Measurements from ENCODE around the gene PRKAG2.
"Not testable (repeated sequence)": the region's sequence is repeated elsewhere in the genome, so short reads cannot be mapped to it uniquely, and the experiment has no call there.

PRKAG2 gene

GRCh38 chr7:151539088-151539671, 337.7 kb downstream of the PRKAG2 start:
- no peak overlapping the region for H3K27ac ChIP-seq
- H3K36me3 ChIP-seq (ENCODE audit: insufficient read depth) = no peaks in the 10 kb centered on the region
- TF ChIP-seq, protein P1, sequence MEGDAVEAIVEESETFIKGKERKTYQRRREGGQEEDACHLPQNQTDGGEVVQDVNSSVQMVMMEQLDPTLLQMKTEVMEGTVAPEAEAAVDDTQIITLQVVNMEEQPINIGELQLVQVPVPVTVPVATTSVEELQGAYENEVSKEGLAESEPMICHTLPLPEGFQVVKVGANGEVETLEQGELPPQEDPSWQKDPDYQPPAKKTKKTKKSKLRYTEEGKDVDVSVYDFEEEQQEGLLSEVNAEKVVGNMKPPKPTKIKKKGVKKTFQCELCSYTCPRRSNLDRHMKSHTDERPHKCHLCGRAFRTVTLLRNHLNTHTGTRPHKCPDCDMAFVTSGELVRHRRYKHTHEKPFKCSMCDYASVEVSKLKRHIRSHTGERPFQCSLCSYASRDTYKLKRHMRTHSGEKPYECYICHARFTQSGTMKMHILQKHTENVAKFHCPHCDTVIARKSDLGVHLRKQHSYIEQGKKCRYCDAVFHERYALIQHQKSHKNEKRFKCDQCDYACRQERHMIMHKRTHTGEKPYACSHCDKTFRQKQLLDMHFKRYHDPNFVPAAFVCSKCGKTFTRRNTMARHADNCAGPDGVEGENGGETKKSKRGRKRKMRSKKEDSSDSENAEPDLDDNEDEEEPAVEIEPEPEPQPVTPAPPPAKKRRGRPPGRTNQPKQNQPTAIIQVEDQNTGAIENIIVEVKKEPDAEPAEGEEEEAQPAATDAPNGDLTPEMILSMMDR (conservative IDR thresholded peaks at IDR 0.05; ENCODE audit: low read depth, low read length) = no peak
- no peak overlapping the region for H3K9ac ChIP-seq
- H2AFZ ChIP-seq (ENCODE audit: low read depth) = no peak overlapping the region
- H3K79me2 ChIP-seq (ENCODE audit: insufficient read depth, low read depth) = no peaks in the 10 kb centered on the region
- no peak overlapping the region for H3K4me3 ChIP-seq (IDR thresholded peaks at IDR 0.05; ENCODE audit: insufficient read depth, low read depth, low read length)
- no peaks in the 10 kb centered on the region for H3K27me3 ChIP-seq (ENCODE audit: insufficient read depth, low read depth)
- H4K20me1 ChIP-seq (ENCODE audit: insufficient read depth) = no peaks in the 10 kb centered on the region
- H3K4me2 ChIP-seq = no peak overlapping the region
- no peaks in the 10 kb centered on the region for H3K4me1 ChIP-seq (ENCODE audit: low read depth, poor library complexity, severe bottlenecking)

DNA sequence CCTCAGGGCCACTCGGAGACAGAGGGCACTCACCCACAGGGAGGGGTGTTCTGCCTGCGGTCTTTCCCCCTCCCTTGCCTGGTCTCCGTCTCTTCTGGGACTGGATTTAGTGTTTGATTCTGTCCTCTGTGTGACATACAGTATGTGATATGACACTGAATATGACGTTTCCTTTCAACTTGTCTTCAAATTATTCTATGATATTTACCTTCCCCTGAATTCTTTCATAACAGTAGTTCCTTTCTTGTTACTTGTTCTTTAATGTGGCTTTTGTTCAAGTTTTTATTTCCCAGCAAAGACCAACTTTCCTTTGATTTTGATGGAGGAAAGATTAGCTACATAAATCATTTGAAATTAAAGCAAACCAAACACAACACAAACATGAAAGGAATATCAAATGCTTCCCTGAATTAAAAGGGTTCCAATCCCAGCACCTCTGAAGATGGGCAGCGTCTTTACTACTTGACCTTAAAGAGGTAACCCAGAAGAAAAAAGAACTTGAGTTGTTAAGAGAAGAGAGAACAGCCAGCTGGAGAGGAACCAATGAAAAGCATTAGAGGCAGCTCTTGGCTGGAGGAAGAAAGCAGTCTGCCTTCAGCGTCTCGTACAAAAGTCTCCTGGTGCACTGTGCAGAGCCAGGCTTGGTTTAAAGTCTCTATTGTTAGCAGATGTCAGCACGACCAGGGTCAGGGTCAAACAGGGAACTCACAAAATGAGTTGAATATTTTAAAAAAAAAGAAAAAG, 338.9 kb downstream of the PRKAG2 start:
- Histone ChIP-seq H3K27ac (no peak overlapping the region), H3K4me1 (ENCODE audit: low read depth, poor library complexity, severe bottlenecking) (no peaks in the 10 kb centered on the region), H4K20me1 (ENCODE audit: insufficient read depth) (no peaks in the 10 kb centered on the region), H3K4me3 (IDR thresholded peaks at IDR 0.05; ENCODE audit: insufficient read depth, low read depth, low read length) (no peak overlapping the region), H3K79me2 (ENCODE audit: insufficient read depth, low read depth) (no peaks in the 10 kb centered on the region), H3K27me3 (ENCODE audit: insufficient read depth, low read depth) (no peaks in the 10 kb centered on the region), H2AFZ (ENCODE audit: low read depth) (no peak overlapping the region), H3K4me2 (no peak overlapping the region), H3K9ac (no peak overlapping the region), H3K36me3 (ENCODE audit: insufficient read depth) (no peaks in the 10 kb centered on the region)
- TF ChIP-seq, protein P1 (conservative IDR thresholded peaks at IDR 0.05; ENCODE audit: low read depth, low read length) = no peak

DNA sequence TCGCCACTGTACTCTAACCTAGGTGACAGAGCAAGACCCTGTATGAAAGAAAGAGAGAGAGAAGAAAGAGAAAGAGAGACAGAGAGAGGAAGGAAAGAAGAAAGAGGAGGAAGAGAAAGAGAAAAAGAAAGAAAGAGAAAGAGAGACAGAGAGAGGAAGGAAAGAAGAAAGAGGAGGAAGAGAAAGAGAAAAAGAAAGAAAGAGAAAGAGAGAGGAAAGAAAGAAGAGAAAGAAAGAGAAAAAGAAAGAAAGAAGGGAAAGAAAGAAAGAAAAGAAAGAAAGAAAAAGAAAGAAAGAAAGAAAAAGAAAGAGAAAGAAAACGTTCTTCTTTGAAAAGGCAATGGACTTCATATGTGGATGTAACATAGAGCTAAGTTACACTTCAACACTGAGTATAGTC, 340.7 kb downstream of the PRKAG2 start:
- not testable (repeated sequence) for H3K9ac ChIP-seq; H3K36me3 ChIP-seq (ENCODE audit: insufficient read depth); H3K4me3 ChIP-seq (IDR thresholded peaks at IDR 0.05; ENCODE audit: insufficient read depth, low read depth, low read length); H3K79me2 ChIP-seq (ENCODE audit: insufficient read depth, low read depth); H3K4me1 ChIP-seq (ENCODE audit: low read depth, poor library complexity, severe bottlenecking); H3K27me3 ChIP-seq (ENCODE audit: insufficient read depth, low read depth); H3K27ac ChIP-seq; H4K20me1 ChIP-seq (ENCODE audit: insufficient read depth); H3K4me2 ChIP-seq; H2AFZ ChIP-seq (ENCODE audit: low read depth)

DNA sequence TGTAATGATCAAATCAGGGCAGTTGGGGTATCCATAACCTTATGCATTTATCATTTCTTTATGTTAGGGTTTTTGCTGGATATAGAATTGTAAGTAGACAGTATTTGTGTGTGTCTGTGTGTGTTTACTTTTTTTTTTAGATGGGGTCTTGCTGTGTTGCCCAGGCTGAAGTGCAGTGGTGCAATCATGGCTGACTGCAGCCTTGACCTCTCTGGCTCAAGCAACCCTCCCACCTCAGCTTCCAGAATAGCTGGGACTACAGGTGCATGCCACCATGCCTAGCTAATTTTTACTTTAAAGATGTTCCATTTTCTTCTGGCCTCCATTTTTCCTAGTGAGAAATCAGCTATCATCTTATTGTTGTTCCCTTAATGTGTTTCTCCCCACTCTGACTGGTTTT, 347.1 kb downstream of the PRKAG2 start:
- H3K9ac ChIP-seq = no peak overlapping the region
- H3K4me3 ChIP-seq (IDR thresholded peaks at IDR 0.05; ENCODE audit: insufficient read depth, low read depth, low read length) = no peak overlapping the region
- TF ChIP-seq, protein P1 (conservative IDR thresholded peaks at IDR 0.05; ENCODE audit: low read depth, low read length) = no peak
- H3K4me1 ChIP-seq (ENCODE audit: low read depth, poor library complexity, severe bottlenecking) = no peaks in the 10 kb centered on the region
- no peak overlapping the region for H2AFZ ChIP-seq (ENCODE audit: low read depth)
- no peak overlapping the region for H3K4me2 ChIP-seq
- H3K27ac ChIP-seq = no peak overlapping the region
- no peaks in the 10 kb centered on the region for H3K27me3 ChIP-seq (ENCODE audit: insufficient read depth, low read depth)
- no peaks in the 10 kb centered on the region for H4K20me1 ChIP-seq (ENCODE audit: insufficient read depth)
- no peaks in the 10 kb centered on the region for H3K36me3 ChIP-seq (ENCODE audit: insufficient read depth)
- no peaks in the 10 kb centered on the region for H3K79me2 ChIP-seq (ENCODE audit: insufficient read depth, low read depth)

GRCh38 chr7:151524845-151525244, 352.1 kb downstream of the PRKAG2 start:
- H3K4me1 ChIP-seq (ENCODE audit: low read depth, poor library complexity, severe bottlenecking) = peaks cover 4% of the 10 kb centered on the region

More at GRCh38 chr7:151524845-151525244, 352.1 kb downstream of the PRKAG2 start:
- TF ChIP-seq, protein P1 (conservative IDR thresholded peaks at IDR 0.05; ENCODE audit: low read depth, low read length) = no peak
- Histone ChIP-seq H3K27ac (no peak overlapping the region), H3K4me2 (no peak overlapping the region), H2AFZ (ENCODE audit: low read depth) (no peak overlapping the region), H3K9ac (no peak overlapping the region), H3K36me3 (ENCODE audit: insufficient read depth) (no peaks in the 10 kb centered on the region), H3K4me3 (IDR thresholded peaks at IDR 0.05; ENCODE audit: insufficient read depth, low read depth, low read length) (no peak overlapping the region), H3K79me2 (ENCODE audit: insufficient read depth, low read depth) (no peaks in the 10 kb centered on the region), H3K27me3 (ENCODE audit: insufficient read depth, low read depth) (no peaks in the 10 kb centered on the region), H4K20me1 (ENCODE audit: insufficient read depth) (no peaks in the 10 kb centered on the region)
